SKM-1 (cell line): Measurements from ENCODE around the gene SLC44A1.

Experiments
- DNase-seq: peaks from one replicate; lab custom pipeline; 2025; ENCODE audit not compliant: unreplicated experiment; lab: John Stamatoyannopoulos, UW

Gene SLC44A1

GRCh38 chr9:105269593-105269992 lies 25.1 kb downstream of the SLC44A1 start:
- no peak for DNase-seq

GRCh38 chr9:105270711-105271110 lies 26.3 kb downstream of the SLC44A1 start:
- no peak for DNase-seq

GRCh38 chr9:105273731-105274130 lies 29.3 kb downstream of the SLC44A1 start:
- no peak for DNase-seq

- no peak for DNase-seq
These were observed 30.7 kb downstream of the SLC44A1 start for GRCh38 chr9:105275111-105275510.

GRCh38 chr9:105275938-105276337 lies 31.5 kb downstream of the SLC44A1 start:
- DNase-seq: no peak

- no peak for DNase-seq
These were observed 34.3 kb downstream of the SLC44A1 start for GRCh38 chr9:105278751-105279150.

- no peak for DNase-seq
These were observed 36.2 kb downstream of the SLC44A1 start for GRCh38 chr9:105280691-105281090.

GRCh38 chr9:105281272-105281671 lies 36.8 kb downstream of the SLC44A1 start:
- DNase-seq: no peak

GRCh38 chr9:105281926-105282325 lies 37.5 kb downstream of the SLC44A1 start:
- no peak for DNase-seq

- DNase-seq: no peak
These were observed 38.6 kb downstream of the SLC44A1 start for GRCh38 chr9:105282870-105283621.

GRCh38 chr9:105283795-105284194 lies 39.3 kb downstream of the SLC44A1 start:
- no peak for DNase-seq

- no peak for DNase-seq
These were observed 40.0 kb downstream of the SLC44A1 start for GRCh38 chr9:105284463-105284862.

- DNase-seq: no peak
These were observed 41.6 kb downstream of the SLC44A1 start for GRCh38 chr9:105286098-105286497.

- DNase-seq: no peak
These were observed 44.9 kb downstream of the SLC44A1 start for GRCh38 chr9:105289305-105289704.

GRCh38 chr9:105290418-105290817 lies 46.0 kb downstream of the SLC44A1 start:
- no peak for DNase-seq

- DNase-seq: no peak
These were observed 46.5 kb downstream of the SLC44A1 start for GRCh38 chr9:105290954-105291353.

GRCh38 chr9:105291422-105291859 lies 47.0 kb downstream of the SLC44A1 start:
- no peak for DNase-seq

GRCh38 chr9:105291938-105292337 lies 47.5 kb downstream of the SLC44A1 start:
- DNase-seq: no peak

GRCh38 chr9:105293408-105293807 lies 49.0 kb downstream of the SLC44A1 start:
- DNase-seq: no peak

- DNase-seq: no peak
These were observed 50.7 kb downstream of the SLC44A1 start for GRCh38 chr9:105295201-105295550.

GRCh38 chr9:105295986-105296385 lies 51.5 kb downstream of the SLC44A1 start:
- no peak for DNase-seq

GRCh38 chr9:105296445-105296844 lies 52.0 kb downstream of the SLC44A1 start:
- DNase-seq: no peak

GRCh38 chr9:105296877-105297287 lies 52.4 kb downstream of the SLC44A1 start:
- no peak for DNase-seq
